GM12878 (cell line): ENCODE results near the gene OR7G2. TPM values are rescaled to one million over a fixed set of nuclear protein-coding genes. Genes with fewer than 3 reads are reported as not detected.

Experiments used
- ATAC-seq: fragments of 200-7000 bp; cut with Tn5 transposase; 3 replicates; pipeline ENCODE4 v1.9.1; 2020; ENCODE audit warnings: mild to moderate bottlenecking, moderate library complexity
- BruUV-seq: library from RNA; stranded (reverse); fragments of 400-500 nt; replicated peaks from 2 replicates; lab custom pipeline; 2021; lab: Mats Ljungman, UMichigan
- CTCF ChIA-PET: fragments of 300-600 bp; sonication (Branson Sonifier 250); formaldehyde crosslinking; extraction: SDS; loops from one replicate; lab custom pipeline; 2021; ENCODE audit warnings: inconsistent platforms; lab: Yijun Ruan, JAX
- POLR2A ChIA-PET: fragments of 350-600 bp; formaldehyde crosslinking; extraction: SDS; loops from one replicate; lab custom pipeline; 2021; ENCODE audit warnings: inconsistent platforms; lab: Charles Lee
- RAD21 ChIA-PET: fragments of 300-600 bp; sonication (Branson Sonifier 250); formaldehyde crosslinking; loops from one replicate; lab custom pipeline; 2023; ENCODE audit warnings: antibody characterized with exemption; ENCODE audit not compliant: unreplicated experiment; lab: Charles Lee
- SMC1A ChIA-PET: fragments of 300-600 bp; sonication (Branson Sonifier 250); formaldehyde crosslinking; loops from one replicate; lab custom pipeline; 2023; ENCODE audit not compliant: unreplicated experiment, uncharacterized antibody; lab: Charles Lee
- DNase-seq: peaks from one replicate; pipeline ENCODE4 v3.0.0-alpha.2; 2011; ENCODE audit warnings: low read depth, low spot score
- FAIRE-seq: peaks from 3 replicates; lab custom pipeline; 2011; peaks lifted over from hg19 to GRCh38; lab: Jason Lieb, UNC
- H2AFZ ChIP-seq: 2 replicates; pipeline ENCODE4 v1.6.0; 2011; ENCODE audit warnings: low read depth, low read length, control low read depth; ENCODE audit not compliant: control insufficient read depth
- H3K27ac ChIP-seq: 2 replicates; pipeline ENCODE4 v1.5.1; 2011; ENCODE audit warnings: control low read depth; ENCODE audit not compliant: control insufficient read depth, insufficient read depth
- H3K27me3 ChIP-seq, 2 experiments: replicated peaks in 1 of 2; 2 replicates each; pipeline versions ENCODE4 v1.6.0 to v1.6.1; 2011; ENCODE audit warnings: low read length in 1 of 2; ENCODE audit not compliant: control insufficient read depth in 2 of 2, insufficient read depth in 2 of 2
- H3K36me3 ChIP-seq, 2 experiments: 2 replicates each; pipeline ENCODE4 v1.5.1; 2011; ENCODE audit warnings: low read length in 1 of 2; ENCODE audit not compliant: control insufficient read depth in 2 of 2, insufficient read depth in 2 of 2
- H3K4me1 ChIP-seq: 2 replicates; pipeline ENCODE4 v1.6.1; 2011; ENCODE audit warnings: mild to moderate bottlenecking, low read length, moderate library complexity, mixed read lengths; ENCODE audit not compliant: control insufficient read depth, insufficient read depth
- H3K4me2 ChIP-seq: 2 replicates; pipeline ENCODE4 v1.6.0; 2011; ENCODE audit warnings: control low read depth; ENCODE audit not compliant: control insufficient read depth, insufficient read depth
- H3K4me3 ChIP-seq: fragments of 200-600 bp; sonication (generic); 2 replicates; pipeline ENCODE4 v1.5.1; 2016
- H3K79me2 ChIP-seq: 2 replicates; pipeline ENCODE4 v1.6.0; 2011; ENCODE audit warnings: low read length; ENCODE audit not compliant: control insufficient read depth, insufficient read depth
- H3K9ac ChIP-seq: 2 replicates; pipeline ENCODE4 v1.8.0; 2011; ENCODE audit warnings: low read length, control low read depth, mixed read lengths; ENCODE audit not compliant: control insufficient read depth, insufficient read depth
- H3K9me3 ChIP-seq: replicated peaks from 3 replicates; pipeline ENCODE4 v1.5.1; 2011; ENCODE audit warnings: mild to moderate bottlenecking, low read length; ENCODE audit not compliant: control insufficient read depth, insufficient read depth
- H4K20me1 ChIP-seq: 2 replicates; pipeline ENCODE4 v1.6.0; 2011; ENCODE audit not compliant: control insufficient read depth, insufficient read depth
- BCL11A ChIP-seq: IDR thresholded peaks from 2 replicates; pipeline ENCODE4 v1.6.1; 2011; ENCODE audit warnings: low read depth, low read length
- CREM ChIP-seq: IDR thresholded peaks from 2 replicates; pipeline ENCODE4 v1.6.1; 2014; ENCODE audit warnings: antibody characterized with exemption, low read depth
- E2F4 ChIP-seq: IDR thresholded peaks from 2 replicates; pipeline ENCODE4 v1.6.1; 2012; ENCODE audit warnings: low read depth, low read length, improper control_type of control experiment
- EZH2 ChIP-seq: IDR thresholded peaks from 2 replicates; pipeline ENCODE4 v1.6.1; 2012; ENCODE audit warnings: low read depth, mild to moderate bottlenecking, control low read depth, inconsistent platforms, low read length, borderline replicate concordance; ENCODE audit not compliant: control insufficient read depth
- FOS ChIP-seq: IDR thresholded peaks from 3 replicates; pipeline ENCODE4 v1.6.1; 2011; ENCODE audit warnings: borderline replicate concordance; ENCODE audit not compliant: insufficient read length; ENCODE audit errors: extremely low read depth
- GABPA ChIP-seq: IDR thresholded peaks from 2 replicates; pipeline ENCODE4 v1.6.1; 2014; ENCODE audit warnings: antibody characterized with exemption, low read depth, mild to moderate bottlenecking, inconsistent platforms
- IRF4 ChIP-seq: IDR thresholded peaks from 2 replicates; pipeline ENCODE4 v1.6.1; 2011; ENCODE audit warnings: low read depth, low read length
- MTA3 ChIP-seq: IDR thresholded peaks from 2 replicates; pipeline ENCODE4 v1.6.1; 2012; ENCODE audit warnings: low read length, inconsistent platforms, borderline replicate concordance
- NR2F1 ChIP-seq: fragments of 450-650 bp; conservative IDR thresholded peaks from 2 replicates; pipeline ENCODE4 v1.6.1; 2017; ENCODE audit warnings: mild to moderate bottlenecking
- RB1 ChIP-seq: fragments of 450-650 bp; formaldehyde crosslinking; IDR thresholded peaks from 2 replicates; pipeline ENCODE4 v1.6.1; 2017; ENCODE audit warnings: mild to moderate bottlenecking, borderline replicate concordance
- SMAD5 ChIP-seq: IDR thresholded peaks from 2 replicates; pipeline ENCODE4 v1.6.1; 2016; ENCODE audit warnings: antibody characterized with exemption, low read depth
- ZNF384 ChIP-seq: IDR thresholded peaks from 2 replicates; pipeline ENCODE4 v1.6.1; 2012; ENCODE audit warnings: low read depth, mild to moderate bottlenecking, low read length, improper control_type of control experiment, borderline replicate concordance
- WGBS: methylation state at CpG from one replicate; pipeline ENCODE4 v1.1.6; 2016; ENCODE audit warnings: low lambda C conversion rate; ENCODE audit not compliant: insufficient replicate concordance, insufficient coverage; ENCODE audit errors: missing lambda C conversion rate; 5-methylcytosine and 5-hydroxymethylcytosine counted together
- in situ Hi-C: fragments of 300-500 bp; cut with MboI; formaldehyde crosslinking; loops from 9 replicates; pipeline ENCODE4 v1.14.3; 2018; ENCODE audit warnings: mixed read lengths
- intact Hi-C: fragments of 100-400 bp; cut with micrococcal nuclease; formaldehyde crosslinking; loops from one replicate; pipeline ENCODE4 v1.14.2; 2022; ENCODE audit not compliant: unreplicated experiment
- polyA plus RNA-seq, 11 experiments: library from polyadenylated mRNA; depleted of rRNA in 4 of 11; unstranded in 6 of 11; stranded (reverse) in 5 of 11; fragments of >200 nt; fragmentation: Nextera tagmentation in 4 of 11; fragmentation: Illumina TruSeq in 1 of 11; extraction: Ambion mirVana in 4 of 11; extraction: Trizol in 1 of 11; gene quantifications; 1 replicate in 1 of 11; 2 replicates in 10 of 11; pipeline versions ENCODE4 v1.2.1 to v1.2.3, GENCODE V29; 2011 to 2016; ENCODE audit warnings: inconsistent platforms in 2 of 11, missing spikeins in 2 of 11, low read depth in 1 of 11
- total RNA-seq, 4 experiments: library from RNA; depleted of rRNA in 3 of 4; stranded (reverse); fragments of >200 nt in 3 of 4; fragmentation: Illumina TruSeq in 1 of 4; extraction: Trizol in 1 of 4; gene quantifications; 2 replicates each; pipeline versions ENCODE4 v1.2.1 to v1.2.3, GENCODE V29; 2013 to 2021
- TF ChIP-seq, protein P1 (sequence below): IDR thresholded peaks from 2 replicates; pipeline ENCODE4 v1.6.1; 2012; ENCODE audit warnings: mild to moderate bottlenecking, low read depth, low read length

OR7G2 gene
- total and polyA plus RNA-seq, 10 of the 15 experiments (the other 5 are each of a cell fraction or from before 2014, with no cell fraction given) = not detected

- FAIRE-seq (no peak), DNase-seq (no peak), ATAC-seq (no peak)
- Histone ChIP-seq H3K27ac (no peak overlapping the region), H3K4me1 (no peaks in the 10 kb centered on the region), H3K79me2 (no peaks in the 10 kb centered on the region)
- ChIA-PET SMC1A (no interaction called here), RAD21 (no interaction called here), POLR2A (no interaction called here)
- intact Hi-C loops = no loop called here
- 0% methylated on average over 2 of the region's 2 CpGs for WGBS
- in situ Hi-C loops = no loop called here
- no TSS peak for BruUV-seq
- TF ChIP-seq EZH2 (no peak), NR2F1 (no peak), FOS (no peak), SMAD5 (no peak), MTA3 (no peak), IRF4 (no peak), GABPA (no peak), CREM (no peak), E2F4 (no peak), BCL11A (no peak), ZNF384 (no peak), RB1 (no peak)
- TF ChIP-seq, protein P1, sequence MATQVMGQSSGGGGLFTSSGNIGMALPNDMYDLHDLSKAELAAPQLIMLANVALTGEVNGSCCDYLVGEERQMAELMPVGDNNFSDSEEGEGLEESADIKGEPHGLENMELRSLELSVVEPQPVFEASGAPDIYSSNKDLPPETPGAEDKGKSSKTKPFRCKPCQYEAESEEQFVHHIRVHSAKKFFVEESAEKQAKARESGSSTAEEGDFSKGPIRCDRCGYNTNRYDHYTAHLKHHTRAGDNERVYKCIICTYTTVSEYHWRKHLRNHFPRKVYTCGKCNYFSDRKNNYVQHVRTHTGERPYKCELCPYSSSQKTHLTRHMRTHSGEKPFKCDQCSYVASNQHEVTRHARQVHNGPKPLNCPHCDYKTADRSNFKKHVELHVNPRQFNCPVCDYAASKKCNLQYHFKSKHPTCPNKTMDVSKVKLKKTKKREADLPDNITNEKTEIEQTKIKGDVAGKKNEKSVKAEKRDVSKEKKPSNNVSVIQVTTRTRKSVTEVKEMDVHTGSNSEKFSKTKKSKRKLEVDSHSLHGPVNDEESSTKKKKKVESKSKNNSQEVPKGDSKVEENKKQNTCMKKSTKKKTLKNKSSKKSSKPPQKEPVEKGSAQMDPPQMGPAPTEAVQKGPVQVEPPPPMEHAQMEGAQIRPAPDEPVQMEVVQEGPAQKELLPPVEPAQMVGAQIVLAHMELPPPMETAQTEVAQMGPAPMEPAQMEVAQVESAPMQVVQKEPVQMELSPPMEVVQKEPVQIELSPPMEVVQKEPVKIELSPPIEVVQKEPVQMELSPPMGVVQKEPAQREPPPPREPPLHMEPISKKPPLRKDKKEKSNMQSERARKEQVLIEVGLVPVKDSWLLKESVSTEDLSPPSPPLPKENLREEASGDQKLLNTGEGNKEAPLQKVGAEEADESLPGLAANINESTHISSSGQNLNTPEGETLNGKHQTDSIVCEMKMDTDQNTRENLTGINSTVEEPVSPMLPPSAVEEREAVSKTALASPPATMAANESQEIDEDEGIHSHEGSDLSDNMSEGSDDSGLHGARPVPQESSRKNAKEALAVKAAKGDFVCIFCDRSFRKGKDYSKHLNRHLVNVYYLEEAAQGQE = no peak
- TF ChIP-seq, all 136 proteins: peak for 0
- H2AFZ ChIP-seq = no peak overlapping the region
- H3K36me3 ChIP-seq = no peaks in the 10 kb centered on the region
- no peaks in the 10 kb centered on the region for H3K9me3 ChIP-seq
- no peaks in the 10 kb centered on the region for H3K27me3 ChIP-seq
- H3K4me2 ChIP-seq = no peak overlapping the region
- H3K9ac ChIP-seq = no peak overlapping the region
- H3K4me3 ChIP-seq = no peak overlapping the region
- CTCF ChIA-PET = no interaction called here
- no peaks in the 10 kb centered on the region for H4K20me1 ChIP-seq
These were observed 2.7 kb upstream of the OR7G2 start for GRCh38 chr19:9109959-9110358.
